ENCODE results near the gene C6orf15. TPM values are rescaled to one million over a fixed set of nuclear protein-coding genes. Genes with fewer than 3 reads are reported as not detected.

The C6orf15 gene
- total RNA-seq, 1 experiment from 2014 or later: not detected

GRCh38 chr6:31130751-31131150, 18.4 kb upstream of the C6orf15 start:
- DNase-seq (ENCODE audit: low read depth): no peak

DNA sequence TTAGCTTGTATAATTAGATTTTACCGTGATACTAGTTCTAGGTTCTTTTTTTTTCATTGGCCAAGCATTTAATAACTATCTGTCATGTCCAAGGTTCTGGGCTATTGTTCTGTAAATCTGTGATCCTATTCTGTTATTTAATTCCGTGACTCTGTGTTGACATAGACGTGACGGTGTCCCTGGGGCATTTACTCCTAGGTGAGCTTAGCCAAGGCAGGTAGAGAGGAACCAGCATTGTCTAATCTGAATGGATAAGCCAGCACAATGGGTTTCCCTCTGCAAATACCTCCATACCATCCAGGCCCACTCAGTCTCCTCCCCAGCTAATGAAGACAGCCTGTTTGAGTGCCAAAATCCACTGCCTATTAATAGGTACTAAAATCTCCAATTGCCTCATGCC, 16.8 kb upstream of the C6orf15 start:
- no peak for DNase-seq (ENCODE audit: low read depth)

DNA sequence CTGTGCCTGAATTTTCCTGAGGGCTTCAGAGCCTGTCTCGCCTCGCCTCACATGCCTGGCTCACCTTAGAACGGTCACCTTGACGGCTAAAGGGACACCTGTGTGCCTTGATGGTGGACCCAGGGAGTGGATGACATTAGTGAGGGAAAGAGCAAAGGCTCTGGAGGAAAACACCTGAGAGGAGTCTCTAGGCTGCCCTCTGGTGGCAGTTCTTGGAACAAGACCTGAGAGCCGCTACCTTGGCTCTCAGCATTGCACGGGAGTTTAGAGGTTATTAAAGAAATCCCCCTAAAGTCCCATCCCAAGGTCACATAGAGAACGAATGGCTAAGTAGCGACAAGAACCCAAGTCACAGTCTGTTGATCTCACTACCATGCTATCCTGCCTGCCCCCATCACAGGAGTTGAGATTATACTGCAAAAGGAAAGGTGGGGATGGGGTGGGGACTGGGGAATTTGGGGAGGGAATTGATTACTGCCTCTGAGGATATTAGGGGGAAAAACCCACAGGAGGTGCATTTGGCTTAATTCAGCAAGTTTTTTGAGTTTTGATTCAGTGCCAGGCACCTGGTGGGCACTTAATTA, 15.8 kb upstream of the C6orf15 start:
- DNase-seq (ENCODE audit: low read depth): peak; percentile 66

- DNase-seq (ENCODE audit: low read depth): no peak
Observed at GRCh38 chr6:31126396-31127175, 14.2 kb upstream of the C6orf15 start.

DNA sequence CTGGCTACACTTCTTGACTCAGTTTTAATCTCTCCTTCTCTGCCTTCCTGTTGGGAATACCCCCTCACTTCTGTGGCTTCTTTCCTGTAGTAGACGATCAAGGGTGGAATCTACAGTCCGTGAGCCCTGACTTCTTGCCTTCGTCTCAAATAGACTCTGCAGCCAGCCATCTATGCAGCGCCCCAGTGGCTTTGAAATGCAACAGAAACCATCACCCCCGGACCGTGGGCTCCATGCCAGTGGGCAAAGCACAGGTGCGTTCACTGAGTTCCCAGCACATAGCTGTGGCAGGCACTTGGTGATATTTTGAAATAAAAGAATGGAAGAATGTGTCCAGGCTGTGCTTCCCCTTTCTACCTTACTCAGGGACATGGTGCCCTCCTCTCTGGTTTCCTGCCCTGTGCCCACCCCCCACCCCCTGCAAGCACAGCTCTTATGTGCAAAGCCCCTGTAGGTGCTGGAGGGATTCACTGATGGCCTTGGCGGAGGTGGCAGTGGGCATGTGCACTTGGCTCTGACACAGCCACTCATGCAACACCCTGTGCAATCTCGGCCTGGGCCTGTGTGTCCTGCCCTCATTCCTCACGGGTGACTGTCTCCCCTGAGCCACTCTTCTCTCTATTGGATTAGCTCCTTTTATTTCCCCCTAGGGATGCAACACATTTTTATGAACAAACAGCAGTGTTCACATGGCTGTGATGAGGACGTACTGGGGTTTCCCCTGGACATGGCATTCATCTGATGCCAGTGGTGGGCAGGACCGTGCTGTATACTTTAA, 13.4 kb upstream of the C6orf15 start:
- peak; percentile 71 for DNase-seq (ENCODE audit: low read depth)

- peak; percentile 83 for DNase-seq (ENCODE audit: low read depth)
Observed at GRCh38 chr6:31125162-31125561, 12.8 kb upstream of the C6orf15 start.

DNA sequence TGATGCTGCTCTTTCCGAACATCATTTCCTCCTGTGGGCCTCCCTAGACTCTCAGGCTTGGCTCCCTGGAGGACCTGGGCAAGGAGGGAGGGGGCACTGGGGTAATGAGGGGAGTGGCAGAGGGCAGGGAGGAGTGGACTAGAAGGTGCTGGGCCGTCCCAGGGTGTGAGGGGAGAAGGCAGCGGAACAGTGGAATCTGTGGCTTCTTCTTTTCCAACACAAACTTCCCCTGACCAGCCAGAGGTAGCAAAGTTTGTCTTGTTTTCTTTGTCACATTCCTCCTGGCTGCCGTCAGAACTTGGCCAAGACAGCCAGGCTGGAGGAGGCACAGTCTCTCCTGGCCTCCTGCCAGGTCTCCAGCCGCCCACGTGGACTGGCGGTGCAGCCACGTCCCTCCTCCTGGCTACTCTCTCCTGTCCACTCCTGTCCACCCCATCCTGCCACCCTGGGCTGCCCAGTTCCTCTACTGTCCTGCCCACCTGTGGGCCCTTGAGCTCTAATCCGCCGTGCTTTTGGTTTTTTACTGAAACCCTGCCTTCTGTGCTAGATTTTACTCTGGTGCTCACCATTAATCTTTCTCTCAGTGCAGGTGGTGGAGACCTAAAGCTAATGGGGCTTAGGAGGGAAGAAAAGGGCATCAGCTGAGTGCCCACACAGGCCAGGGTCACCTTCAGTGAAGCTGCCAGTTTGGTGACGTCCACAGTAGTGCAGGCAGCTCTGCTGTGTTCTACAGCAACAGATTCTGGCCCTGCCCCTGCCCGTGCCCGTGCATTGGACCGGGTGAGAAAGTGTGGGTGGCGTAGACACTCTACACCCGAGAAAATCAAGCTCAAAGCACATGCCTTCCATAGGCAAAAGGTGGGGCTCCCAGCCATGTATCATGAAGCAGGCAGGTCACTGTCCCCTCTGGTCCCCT, 10.7 kb upstream of the C6orf15 start:
- peak; percentile 93 for DNase-seq (ENCODE audit: low read depth)

- no peak for DNase-seq (ENCODE audit: low read depth)
Observed at GRCh38 chr6:31121131-31121790, 8.9 kb upstream of the C6orf15 start.

DNA sequence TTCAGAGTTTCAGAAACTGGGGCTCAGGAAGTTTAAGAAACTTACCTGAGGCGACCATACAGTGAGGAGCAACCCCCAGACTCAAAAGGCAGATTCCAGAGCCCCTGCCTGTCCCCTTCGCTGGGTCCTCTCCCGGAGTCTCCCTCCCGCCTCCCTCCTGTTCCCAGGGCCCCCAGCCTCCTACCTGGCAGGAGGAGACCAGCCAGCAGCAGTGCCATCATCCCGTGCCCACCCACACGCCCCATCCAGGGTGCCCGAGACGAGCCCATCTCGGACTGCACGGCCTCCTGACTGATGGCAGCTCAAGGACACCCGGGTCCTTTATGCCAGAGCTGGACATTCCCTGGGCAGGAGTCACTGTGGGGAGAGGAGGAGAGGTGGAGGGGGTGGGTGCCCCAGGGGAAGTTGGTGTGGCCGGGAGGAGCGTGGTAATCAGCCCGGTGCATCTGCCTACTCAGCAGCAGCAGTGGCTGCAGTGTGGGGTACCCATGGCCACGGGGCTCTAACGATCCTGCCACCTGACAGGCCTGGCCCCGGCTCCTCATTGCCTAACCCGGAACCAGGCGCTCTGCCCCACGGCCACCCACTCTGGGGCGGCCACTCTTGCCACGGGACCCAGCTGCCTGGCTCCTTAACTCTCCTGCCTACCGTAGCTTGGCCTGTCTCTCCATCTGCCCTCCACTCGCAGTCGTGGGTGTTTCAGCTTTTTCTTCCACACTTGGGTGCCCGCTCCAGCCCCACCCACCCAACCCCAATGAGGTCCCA, 8.0 kb upstream of the C6orf15 start, which contains the start of gene CDSN:
Gene CDSN, minus strand, starts transcription at position 296 of the 765 bp plus-strand sequence. Its CDS starts 27 bp downstream, at position 269.
- no peak for DNase-seq (ENCODE audit: low read depth)

- DNase-seq (ENCODE audit: low read depth): no peak
Observed at GRCh38 chr6:31118178-31118577, 5.8 kb upstream of the C6orf15 start.

- no peak for DNase-seq (ENCODE audit: low read depth)
Observed at GRCh38 chr6:31116661-31117385, 4.4 kb upstream of the C6orf15 start.

DNA sequence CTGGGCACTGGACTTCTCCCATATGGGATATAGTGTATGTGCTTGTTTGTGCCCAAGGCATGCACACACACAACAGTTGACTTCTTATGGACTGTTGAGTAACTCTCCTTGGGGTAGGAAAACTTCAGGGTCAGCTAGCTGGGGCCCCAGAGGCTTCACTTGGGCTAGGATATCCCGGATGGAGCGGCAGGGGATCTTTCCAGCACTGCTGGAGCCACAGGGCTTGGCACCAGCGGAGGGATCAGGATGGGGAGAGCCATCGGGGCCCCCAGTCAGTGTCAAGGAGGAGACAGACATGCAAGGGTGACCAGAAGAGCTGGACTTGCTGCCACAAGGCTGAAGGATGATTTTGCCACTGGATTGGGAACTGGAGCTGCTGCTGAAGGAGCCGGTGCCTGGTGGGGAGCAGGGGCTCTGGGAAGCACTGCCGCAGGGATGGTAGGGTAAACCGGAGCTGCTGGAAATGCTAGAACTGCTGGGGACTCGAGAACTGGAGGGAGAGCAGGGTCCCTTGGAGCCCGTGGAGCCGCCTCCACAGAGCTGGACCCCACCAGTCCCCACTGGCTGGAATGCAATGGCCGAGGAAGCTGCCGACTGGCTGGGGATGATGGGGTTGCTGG, 3.7 kb upstream of the C6orf15 start:
- no peak for DNase-seq (ENCODE audit: low read depth)

DNA sequence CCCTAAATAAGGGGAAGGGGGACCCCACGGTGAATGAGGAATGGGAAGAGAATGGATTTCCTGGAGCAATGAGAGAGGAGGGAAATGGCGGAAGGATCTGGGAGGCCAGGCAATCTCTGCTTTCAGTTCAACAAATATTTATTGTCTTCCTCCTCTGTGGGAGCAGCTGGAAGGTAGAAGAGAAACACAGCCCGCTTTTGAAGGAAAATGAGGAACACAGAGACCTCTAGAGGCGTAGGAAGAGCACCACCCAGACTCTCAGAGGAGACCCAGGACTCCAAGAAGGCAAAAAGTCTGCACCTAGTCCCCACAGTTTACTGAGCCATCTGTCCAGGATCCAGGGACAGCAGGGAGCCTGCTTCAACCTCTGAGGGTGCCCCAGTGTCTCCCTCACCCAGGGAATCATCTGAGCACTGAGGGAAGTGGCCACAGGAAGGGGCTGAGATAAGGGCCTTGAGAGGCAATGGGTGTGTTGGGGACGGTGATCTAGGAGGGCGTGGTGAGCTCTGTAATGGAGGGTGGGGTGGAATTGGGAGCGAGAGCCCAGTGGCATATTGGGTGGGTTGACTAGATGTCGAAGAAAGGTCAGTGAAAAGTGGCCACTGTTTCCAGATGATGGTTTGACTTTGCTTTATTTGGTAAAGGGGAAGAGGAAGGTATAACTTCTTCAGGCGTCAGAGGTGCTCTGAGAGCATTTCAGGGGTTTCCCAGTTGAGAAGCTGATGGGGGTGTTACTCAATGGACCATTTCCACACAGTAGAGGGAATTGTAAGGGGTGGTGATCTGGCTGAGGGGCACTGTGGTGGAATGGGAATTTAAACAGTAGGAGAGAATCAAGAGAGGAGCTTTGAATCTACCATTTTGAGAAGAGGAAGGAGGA, 2.8 kb upstream of the C6orf15 start:
- peak; percentile 92 for DNase-seq (ENCODE audit: low read depth)

- DNase-seq (ENCODE audit: low read depth): peak; percentile 98
Observed at GRCh38 chr6:31114541-31114878, 2.1 kb upstream of the C6orf15 start, which contains the start of gene PSORS1C1. PSORS1C1 (plus strand) TSS chr6:31114800; CDS start chr6:31129633, 14,833 bp downstream.

- peak; percentile 44 for DNase-seq (ENCODE audit: low read depth)
Observed at GRCh38 chr6:31113861-31114540, 1.6 kb upstream of the C6orf15 start.

GRCh38 chr6:31111712-31112111, 663 bp downstream of the C6orf15 start:
- no peak for DNase-seq (ENCODE audit: low read depth)

DNA sequence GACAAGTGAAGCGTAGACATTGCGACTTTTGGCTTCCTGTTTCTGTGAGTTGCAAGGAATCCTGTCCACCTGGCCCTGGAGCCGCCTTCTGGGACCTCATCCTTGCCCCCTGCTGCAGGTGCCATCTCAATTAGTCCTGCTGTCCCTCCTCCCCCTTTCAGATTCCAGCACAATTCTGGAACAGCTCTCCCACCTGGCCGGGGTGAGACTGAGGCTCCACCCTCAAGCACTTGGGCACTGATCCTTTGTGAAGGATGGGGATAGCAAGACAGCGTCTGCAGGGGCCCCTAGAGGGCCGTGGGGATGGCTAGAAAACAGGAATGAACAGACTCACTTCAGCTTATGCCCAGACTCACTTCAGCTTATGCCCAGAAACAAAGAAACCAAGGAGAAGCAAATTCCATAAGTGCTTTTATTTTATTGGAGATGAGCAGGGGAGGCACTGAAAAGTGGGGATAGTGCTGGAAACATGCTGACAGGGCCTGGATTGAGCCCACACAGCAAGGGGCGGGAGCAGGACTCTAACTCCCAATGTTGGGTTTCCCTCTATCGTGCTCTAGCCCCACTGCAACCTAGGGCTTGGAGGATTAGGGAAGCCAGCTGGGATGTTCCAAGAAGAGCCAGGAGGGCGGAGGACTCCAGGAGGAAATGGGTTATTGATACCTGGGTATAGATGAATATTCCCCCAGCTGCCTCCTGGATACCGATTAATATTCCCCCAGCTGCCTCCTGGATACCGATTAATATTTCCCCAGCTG, 1.4 kb downstream of the C6orf15 start:
- no peak for DNase-seq (ENCODE audit: low read depth)
